HepG2 (cell line): Measurements from ENCODE around the gene ZNF226. TPM values are rescaled to one million over a fixed set of nuclear protein-coding genes. Genes with fewer than 3 reads are reported as not detected.

Experiments used
- ESRRA ChIP-seq: sonication (generic); formaldehyde crosslinking; IDR thresholded peaks from 2 replicates; pipeline ENCODE4 v1.5.1; 2020; ENCODE audit warnings: mild to moderate bottlenecking, low read depth, missing genetic modification reagents
- FOSL1 ChIP-seq: sonication (generic); formaldehyde crosslinking; IDR thresholded peaks from 2 replicates; pipeline ENCODE4 v1.9.0; 2021; ENCODE audit warnings: missing genetic modification reagents, borderline replicate concordance
- HHEX ChIP-seq: IDR thresholded peaks from 2 replicates; pipeline ENCODE4 v1.6.1; 2016; ENCODE audit warnings: control low read depth
- HNRNPK ChIP-seq: fragments of 200-400 bp; formaldehyde crosslinking; IDR thresholded peaks from 2 replicates; pipeline ENCODE4 v1.6.1; 2018; ENCODE audit warnings: low read length, low read depth, moderate library complexity, mild to moderate bottlenecking; ENCODE audit not compliant: poor library complexity, severe bottlenecking
- HNRNPL ChIP-seq: fragments of 200-400 bp; formaldehyde crosslinking; IDR thresholded peaks from 2 replicates; pipeline ENCODE4 v1.6.1; 2017; ENCODE audit warnings: mild to moderate bottlenecking, low read depth, low read length
- PATZ1 ChIP-seq: sonication (generic); formaldehyde crosslinking; IDR thresholded peaks from 2 replicates; pipeline ENCODE4 v1.4.0; 2020; ENCODE audit warnings: missing genetic modification reagents
- PLRG1 ChIP-seq: fragments of 450-650 bp; conservative IDR thresholded peaks from 2 replicates; pipeline ENCODE4 v1.6.1; 2016
- RARA ChIP-seq: IDR thresholded peaks from 2 replicates; pipeline ENCODE4 v1.6.1; 2016; ENCODE audit warnings: missing genetic modification reagents, missing compliant biosample characterization
- RELA ChIP-seq: sonication (generic); formaldehyde crosslinking; IDR thresholded peaks from 2 replicates; pipeline ENCODE4 v1.4.0; 2020; ENCODE audit warnings: missing genetic modification reagents
- SOX5 ChIP-seq: IDR thresholded peaks from 2 replicates; pipeline ENCODE4 v1.6.1; 2016; ENCODE audit warnings: borderline replicate concordance
- SRF ChIP-seq: IDR thresholded peaks from 2 replicates; pipeline ENCODE4 v1.6.1; 2011; ENCODE audit warnings: mild to moderate bottlenecking, low read depth, low read length, moderate library complexity
- TEF ChIP-seq: sonication (generic); formaldehyde crosslinking; IDR thresholded peaks from 2 replicates; pipeline ENCODE4 v1.5.0; 2020; ENCODE audit warnings: missing genetic modification reagents
- ZBTB25 ChIP-seq: IDR thresholded peaks from 2 replicates; pipeline ENCODE4 v1.6.1; 2018; ENCODE audit warnings: missing genetic modification reagents
- ZNF138 ChIP-seq: sonication (generic); formaldehyde crosslinking; IDR thresholded peaks from 2 replicates; pipeline ENCODE4 v1.5.0; 2020; ENCODE audit warnings: mild to moderate bottlenecking, low read depth, missing genetic modification reagents
- ZNF510 ChIP-seq: sonication (generic); formaldehyde crosslinking; IDR thresholded peaks from 2 replicates; pipeline ENCODE4 v1.4.0; 2020; ENCODE audit warnings: low read depth, mild to moderate bottlenecking, missing genetic modification reagents
- ZNF614 ChIP-seq: IDR thresholded peaks from 2 replicates; pipeline ENCODE4 v1.6.1; 2018; ENCODE audit warnings: missing biosample characterization, missing genetic modification reagents, inconsistent platforms, borderline replicate concordance
- ZNF737 ChIP-seq: sonication (generic); formaldehyde crosslinking; IDR thresholded peaks from 2 replicates; pipeline ENCODE4 v1.5.0; 2020; ENCODE audit warnings: missing genetic modification reagents, mild to moderate bottlenecking, borderline replicate concordance
- polyA plus RNA-seq, 8 experiments: library from polyadenylated mRNA; depleted of rRNA in 3 of 8; stranded (reverse) in 7 of 8; unstranded in 1 of 8; fragments of >200 nt; fragmentation: Illumina TruSeq in 4 of 8; extraction: Trizol in 4 of 8; gene quantifications; 2 replicates each; pipeline versions ENCODE4 v1.2.1 to v1.2.3, GENCODE V29; 2011 to 2016; ENCODE audit warnings: low read depth in 4 of 8, missing spikeins in 1 of 8, mixed read lengths in 1 of 8; ENCODE audit not compliant: insufficient read depth in 1 of 8
- total RNA-seq, 5 experiments: library from RNA; depleted of rRNA; stranded (reverse); fragments of >200 nt; fragmentation: Illumina TruSeq; extraction: Trizol; gene quantifications; 2 replicates each; pipeline ENCODE4 v1.2.3, GENCODE V29; 2016; ENCODE audit warnings: low read depth in 1 of 5
- TF ChIP-seq, protein P1 (sequence below): sonication (generic); formaldehyde crosslinking; IDR thresholded peaks from one replicate; pipeline ENCODE4 v1.5.1; 2020; ENCODE audit warnings: mild to moderate bottlenecking, missing genetic modification reagents; ENCODE audit errors: not compliant biosample characterization

The ZNF226 gene
- total and polyA plus RNA-seq, 2 of the 13 experiments (the other 11 are each of a cell fraction or from before 2014, with no cell fraction given): 8.3 to 16.0 TPM

DNA sequence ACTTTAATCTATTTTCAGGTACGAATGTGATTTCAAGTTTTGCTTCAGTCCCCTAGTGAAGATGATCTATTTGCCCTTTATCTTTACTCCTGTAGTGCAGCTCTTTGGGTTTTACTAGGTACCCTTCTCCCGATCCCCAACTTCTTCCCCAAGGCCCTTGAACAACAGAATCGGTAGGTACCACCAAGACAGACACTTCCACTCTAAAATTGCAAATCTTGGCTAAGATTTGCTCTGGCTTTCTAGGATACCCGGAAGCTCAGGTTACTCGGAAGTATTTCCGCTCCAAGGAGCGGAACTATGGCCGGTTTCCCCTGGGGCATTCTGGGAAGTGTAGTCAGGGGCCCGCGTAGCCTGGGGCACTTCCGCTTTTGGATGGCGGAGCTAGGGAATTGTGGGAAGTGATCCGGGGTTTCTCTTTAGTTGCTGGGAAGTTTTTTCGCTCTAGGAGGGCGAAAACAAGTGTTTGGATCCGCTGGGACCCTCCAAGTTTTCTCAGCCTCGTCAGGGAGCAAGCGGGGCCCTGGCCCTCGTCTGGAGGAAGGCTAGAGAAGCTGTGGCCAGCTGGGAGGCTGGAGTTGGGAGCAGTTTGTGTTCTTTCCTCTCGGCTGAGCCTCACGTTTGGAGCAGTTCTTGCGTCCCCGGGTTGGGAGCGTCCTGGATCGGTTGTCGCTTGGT lies 42.4 kb downstream of the ZNF226 start (continued):
- TF ChIP-seq RARA (CRISPR knock-in tag) (no peak), HNRNPL (no peak), SOX5 (no peak), PLRG1 (no peak), FOSL1 (CRISPR knock-in tag) (no peak), HHEX (CRISPR knock-in tag) (no peak), PATZ1 (no peak), ZNF737 (CRISPR knock-in tag) (no peak), ZNF510 (CRISPR knock-in tag) (0 out of 2 replicates have a peak, but pooled peaks have one; percentile 27), HNRNPK (no peak), ZBTB25 (no peak; the same call in 1 of the 2 replicates), ESRRA (no peak), SRF (no peak), ZNF614 (no peak), TEF (CRISPR knock-in tag) (no peak), RELA (CRISPR knock-in tag) (no peak), ZNF138 (no peak)
- TF ChIP-seq, protein P1, sequence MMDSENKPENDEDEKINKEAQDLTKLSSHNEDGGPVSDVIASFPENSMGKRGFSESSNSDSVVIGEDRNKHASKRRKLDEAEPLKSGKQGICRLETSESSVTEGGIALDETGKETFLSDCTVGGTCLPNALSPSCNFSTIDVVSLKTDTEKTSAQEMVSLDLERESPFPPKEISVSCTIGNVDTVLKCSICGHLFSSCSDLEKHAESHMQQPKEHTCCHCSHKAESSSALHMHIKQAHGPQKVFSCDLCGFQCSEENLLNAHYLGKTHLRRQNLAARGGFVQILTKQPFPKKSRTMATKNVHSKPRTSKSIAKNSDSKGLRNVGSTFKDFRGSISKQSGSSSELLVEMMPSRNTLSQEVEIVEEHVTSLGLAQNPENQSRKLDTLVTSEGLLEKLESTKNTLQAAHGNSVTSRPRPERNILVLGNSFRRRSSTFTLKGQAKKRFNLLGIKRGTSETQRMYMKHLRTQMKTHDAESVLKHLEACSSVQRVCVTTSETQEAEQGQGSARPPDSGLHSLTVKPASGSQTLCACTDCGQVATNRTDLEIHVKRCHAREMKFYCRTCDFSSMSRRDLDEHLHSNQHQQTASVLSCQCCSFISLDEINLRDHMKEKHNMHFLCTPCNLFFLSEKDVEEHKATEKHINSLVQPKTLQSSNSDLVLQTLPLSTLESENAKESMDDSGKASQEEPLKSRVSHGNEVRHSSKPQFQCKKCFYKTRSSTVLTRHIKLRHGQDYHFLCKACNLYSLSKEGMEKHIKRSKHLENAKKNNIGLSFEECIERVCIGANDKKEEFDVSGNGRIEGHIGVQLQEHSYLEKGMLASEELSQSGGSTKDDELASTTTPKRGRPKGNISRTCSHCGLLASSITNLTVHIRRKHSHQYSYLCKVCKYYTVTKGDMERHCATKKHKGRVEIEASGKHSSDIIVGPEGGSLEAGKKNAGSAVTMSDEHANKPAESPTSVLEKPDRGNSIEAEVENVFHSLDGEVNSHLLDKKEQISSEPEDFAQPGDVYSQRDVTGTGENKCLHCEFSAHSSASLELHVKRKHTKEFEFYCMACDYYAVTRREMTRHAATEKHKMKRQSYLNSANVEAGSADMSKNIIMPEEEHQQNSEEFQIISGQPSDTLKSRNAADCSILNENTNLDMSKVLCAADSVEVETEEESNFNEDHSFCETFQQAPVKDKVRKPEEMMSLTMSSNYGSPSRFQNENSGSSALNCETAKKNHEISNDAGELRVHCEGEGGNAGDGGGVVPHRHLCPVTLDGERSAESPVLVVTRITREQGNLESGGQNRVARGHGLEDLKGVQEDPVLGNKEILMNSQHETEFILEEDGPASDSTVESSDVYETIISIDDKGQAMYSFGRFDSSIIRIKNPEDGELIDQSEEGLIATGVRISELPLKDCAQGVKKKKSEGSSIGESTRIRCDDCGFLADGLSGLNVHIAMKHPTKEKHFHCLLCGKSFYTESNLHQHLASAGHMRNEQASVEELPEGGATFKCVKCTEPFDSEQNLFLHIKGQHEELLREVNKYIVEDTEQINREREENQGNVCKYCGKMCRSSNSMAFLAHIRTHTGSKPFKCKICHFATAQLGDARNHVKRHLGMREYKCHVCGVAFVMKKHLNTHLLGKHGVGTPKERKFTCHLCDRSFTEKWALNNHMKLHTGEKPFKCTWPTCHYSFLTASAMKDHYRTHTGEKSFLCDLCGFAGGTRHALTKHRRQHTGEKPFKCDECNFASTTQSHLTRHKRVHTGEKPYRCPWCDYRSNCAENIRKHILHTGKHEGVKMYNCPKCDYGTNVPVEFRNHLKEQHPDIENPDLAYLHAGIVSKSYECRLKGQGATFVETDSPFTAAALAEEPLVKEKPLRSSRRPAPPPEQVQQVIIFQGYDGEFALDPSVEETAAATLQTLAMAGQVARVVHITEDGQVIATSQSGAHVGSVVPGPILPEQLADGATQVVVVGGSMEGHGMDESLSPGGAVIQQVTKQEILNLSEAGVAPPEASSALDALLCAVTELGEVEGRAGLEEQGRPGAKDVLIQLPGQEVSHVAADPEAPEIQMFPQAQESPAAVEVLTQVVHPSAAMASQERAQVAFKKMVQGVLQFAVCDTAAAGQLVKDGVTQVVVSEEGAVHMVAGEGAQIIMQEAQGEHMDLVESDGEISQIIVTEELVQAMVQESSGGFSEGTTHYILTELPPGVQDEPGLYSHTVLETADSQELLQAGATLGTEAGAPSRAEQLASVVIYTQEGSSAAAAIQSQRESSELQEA (CRISPR knock-in tag): no peak
